IPS-20b (cell line): ENCODE results near the gene FBXO33.

Experiments
- H3K27ac ChIP-seq: one replicate; pipeline ENCODE4 v1.5.1; 2013; ENCODE audit warnings: low read length
- H3K27me3 ChIP-seq: 2 replicates; pipeline ENCODE4 v1.6.1; 2013; ENCODE audit warnings: mild to moderate bottlenecking, low read length, inconsistent platforms; ENCODE audit not compliant: insufficient read depth
- H3K36me3 ChIP-seq: 2 replicates; pipeline ENCODE4 v1.6.1; 2013; ENCODE audit warnings: low read depth, mild to moderate bottlenecking, inconsistent platforms, low read length, moderate library complexity; ENCODE audit not compliant: insufficient read depth
- H3K4me1 ChIP-seq: 2 replicates; pipeline ENCODE4 v1.6.1; 2013; ENCODE audit warnings: mild to moderate bottlenecking, control low read depth, inconsistent platforms, low read length, moderate library complexity; ENCODE audit not compliant: insufficient read depth
- H3K4me3 ChIP-seq: 2 replicates; pipeline ENCODE4 v1.5.1; 2013; ENCODE audit warnings: mild to moderate bottlenecking, low read length, inconsistent platforms
- H3K9ac ChIP-seq: 2 replicates; pipeline ENCODE4 v1.6.1; 2013; ENCODE audit warnings: low read depth, mild to moderate bottlenecking, inconsistent platforms, low read length, moderate library complexity
- H3K9me3 ChIP-seq: 2 replicates; pipeline ENCODE4 v1.6.1; 2013; ENCODE audit warnings: mild to moderate bottlenecking, low read depth, low read length, inconsistent platforms; ENCODE audit not compliant: insufficient read depth

Gene FBXO33

DNA sequence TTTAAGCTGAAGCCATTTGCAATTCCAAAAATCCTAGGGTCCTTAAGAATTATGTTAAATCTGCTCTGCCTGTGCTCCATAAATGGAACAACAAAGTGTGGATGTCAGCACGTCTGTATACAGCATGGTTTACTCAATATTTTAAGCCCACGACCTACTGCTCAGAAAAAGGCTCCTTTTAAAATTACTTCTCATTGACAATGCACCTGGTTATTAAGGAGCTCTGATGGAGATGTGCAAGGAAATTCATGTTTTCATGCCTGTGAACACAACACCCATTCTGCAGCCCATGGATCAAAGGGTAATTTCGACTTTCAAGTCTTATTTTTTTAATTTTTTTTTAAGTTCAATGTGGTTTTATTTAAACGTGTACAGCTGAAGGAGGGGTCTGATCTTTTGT lies 48.1 kb downstream of the FBXO33 start:
- H3K9me3 ChIP-seq, result no peaks in the 10 kb centered on the region
- H3K27ac ChIP-seq, result no peak overlapping the region
- H3K4me3 ChIP-seq, result no peak overlapping the region
- H3K9ac ChIP-seq, result no peak overlapping the region
- H3K27me3 ChIP-seq, result no peaks in the 10 kb centered on the region
- H3K36me3 ChIP-seq, result no peaks in the 10 kb centered on the region
- H3K4me1 ChIP-seq, result no peaks in the 10 kb centered on the region

GRCh38 chr14:39383741-39384140 lies 48.5 kb downstream of the FBXO33 start:
- no peak overlapping the region for H3K27ac ChIP-seq
- H3K9ac ChIP-seq, result no peak overlapping the region

DNA sequence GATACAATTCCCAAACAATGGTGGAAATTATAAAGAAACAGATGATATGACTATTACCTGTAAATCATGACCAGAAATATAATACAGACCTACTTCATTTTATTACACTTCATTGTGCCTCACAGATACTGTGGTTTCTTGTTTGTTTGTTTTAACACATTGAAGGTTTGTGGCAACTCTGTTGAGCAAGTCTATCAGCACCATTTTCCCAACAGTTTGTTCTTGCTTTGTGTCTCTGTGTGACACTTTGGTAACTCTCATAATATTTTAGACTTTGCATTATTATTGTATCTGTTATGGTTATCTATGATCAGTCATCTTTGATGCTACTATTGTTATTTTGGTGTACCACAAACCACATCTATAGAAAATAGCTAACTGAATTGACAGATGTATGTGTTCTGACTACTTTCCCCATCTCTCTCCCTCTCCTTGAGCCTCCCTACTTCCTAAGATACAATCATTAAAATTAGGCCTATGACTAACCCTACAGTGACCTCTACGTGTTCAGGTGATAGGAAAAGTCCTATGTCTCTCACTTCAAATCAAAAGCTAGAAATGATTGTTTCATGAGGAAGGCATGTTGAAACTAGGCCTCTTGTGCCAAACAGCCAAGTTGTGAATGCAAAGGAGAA lies 49.1 kb downstream of the FBXO33 start:
- Histone ChIP-seq H3K4me1 (no peaks in the 10 kb centered on the region), H3K27ac (no peak overlapping the region), H3K9ac (no peak overlapping the region), H3K9me3 (no peaks in the 10 kb centered on the region), H3K36me3 (no peaks in the 10 kb centered on the region), H3K4me3 (no peak overlapping the region), H3K27me3 (no peaks in the 10 kb centered on the region)

More at GRCh38 chr14:39383741-39384140, 48.5 kb downstream of the FBXO33 start:
- Histone ChIP-seq H3K4me1 (no peaks in the 10 kb centered on the region), H3K4me3 (no peak overlapping the region), H3K27me3 (no peaks in the 10 kb centered on the region), H3K36me3 (no peaks in the 10 kb centered on the region), H3K9me3 (no peaks in the 10 kb centered on the region)

GRCh38 chr14:39382463-39382862 lies 49.8 kb downstream of the FBXO33 start:
- H3K4me1 ChIP-seq, result no peaks in the 10 kb centered on the region

GRCh38 chr14:39381366-39381765 lies 50.9 kb downstream of the FBXO33 start:
- Histone ChIP-seq H3K36me3 (no peaks in the 10 kb centered on the region), H3K9ac (no peak overlapping the region), H3K4me1 (no peaks in the 10 kb centered on the region), H3K27me3 (no peaks in the 10 kb centered on the region), H3K27ac (no peak overlapping the region), H3K9me3 (no peaks in the 10 kb centered on the region), H3K4me3 (no peak overlapping the region)

More at GRCh38 chr14:39382463-39382862, 49.8 kb downstream of the FBXO33 start:
- Histone ChIP-seq H3K27me3 (no peaks in the 10 kb centered on the region), H3K9ac (no peak overlapping the region), H3K27ac (no peak overlapping the region), H3K36me3 (no peaks in the 10 kb centered on the region), H3K9me3 (no peaks in the 10 kb centered on the region), H3K4me3 (no peak overlapping the region)

DNA sequence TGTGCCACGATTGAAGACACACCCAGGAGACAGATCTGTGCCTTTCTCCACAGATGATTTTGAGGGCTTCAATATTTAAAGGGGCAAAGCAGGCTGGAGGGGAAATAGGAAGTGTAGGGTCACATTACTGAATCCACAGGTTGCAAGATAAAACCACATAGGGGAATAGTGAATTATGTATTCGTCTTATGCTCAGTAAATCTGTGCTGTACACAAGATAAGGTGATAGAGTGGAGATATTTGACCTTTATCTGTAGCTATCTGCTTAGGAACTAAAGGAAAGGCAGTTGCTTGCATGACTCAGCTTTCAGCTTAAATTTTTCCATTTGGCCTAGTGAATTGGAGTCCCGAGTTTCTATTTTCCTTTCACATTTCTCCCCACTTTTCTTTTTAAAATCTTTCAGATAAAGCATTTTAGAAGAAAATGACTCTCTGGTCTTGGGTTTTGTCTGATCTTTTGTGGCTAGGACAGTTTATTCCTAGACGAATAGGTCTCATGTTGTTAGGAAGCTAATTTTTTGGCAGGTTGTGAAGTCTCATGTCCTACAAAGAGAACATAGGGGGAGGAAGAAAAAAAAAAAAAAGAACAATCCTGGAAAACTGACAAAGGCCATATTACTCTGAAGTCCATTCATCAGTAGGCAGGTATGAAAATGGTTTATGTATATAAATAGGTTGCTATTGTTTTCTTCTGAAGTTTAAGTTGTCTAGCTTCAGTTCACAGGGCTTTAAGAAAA lies 55.4 kb downstream of the FBXO33 start:
- no peak overlapping the region for H3K27ac ChIP-seq

GRCh38 chr14:39374851-39375250 lies 57.4 kb downstream of the FBXO33 start:
- Histone ChIP-seq H3K9me3 (no peaks in the 10 kb centered on the region), H3K9ac (no peak overlapping the region), H3K4me1 (no peaks in the 10 kb centered on the region; the same call in 1 of the 2 replicates), H3K27me3 (no peaks in the 10 kb centered on the region), H3K4me3 (no peak overlapping the region), H3K36me3 (no peaks in the 10 kb centered on the region), H3K27ac (no peak overlapping the region)

More for the DNA sequence above, 55.4 kb downstream of the FBXO33 start:
- peak overlapping the region; percentile 3; the same call in 1 of the 2 replicates for H3K9ac ChIP-seq
- no peaks in the 10 kb centered on the region for H3K4me1 ChIP-seq
- no peak overlapping the region for H3K4me3 ChIP-seq
- H3K27me3 ChIP-seq, result no peaks in the 10 kb centered on the region
- H3K36me3 ChIP-seq, result no peaks in the 10 kb centered on the region
- no peaks in the 10 kb centered on the region for H3K9me3 ChIP-seq

DNA sequence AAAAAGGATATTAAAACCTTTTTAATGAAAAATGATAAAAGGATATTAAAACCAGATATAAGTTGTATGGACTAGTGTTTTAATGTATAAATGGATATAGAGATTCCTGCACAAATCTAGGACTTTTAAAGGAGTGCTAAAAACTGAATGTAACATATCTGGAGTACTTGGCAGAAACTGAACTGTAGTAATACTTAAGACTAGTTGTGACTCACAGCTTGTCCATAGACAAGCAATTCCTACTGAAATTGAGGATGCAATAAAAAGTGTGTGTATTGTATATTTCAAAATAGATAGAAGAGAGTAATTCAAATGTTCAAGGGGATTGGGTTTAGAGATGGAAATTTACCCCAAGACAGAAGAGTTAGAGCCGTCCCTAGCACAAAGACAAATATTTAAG lies 59.6 kb downstream of the FBXO33 start:
- H3K4me3 ChIP-seq, result no peak overlapping the region
- H3K4me1 ChIP-seq, result peaks cover 11% of the 10 kb centered on the region; the same call in 1 of the 2 replicates
- no peak overlapping the region for H3K9ac ChIP-seq
- no peak overlapping the region for H3K27ac ChIP-seq
- no peaks in the 10 kb centered on the region for H3K27me3 ChIP-seq
- no peaks in the 10 kb centered on the region for H3K36me3 ChIP-seq
- H3K9me3 ChIP-seq, result no peaks in the 10 kb centered on the region

- Histone ChIP-seq H3K4me1 (peaks cover 18% of the 10 kb centered on the region; the same call in 1 of the 2 replicates), H3K9ac (no peak overlapping the region), H3K36me3 (no peaks in the 10 kb centered on the region), H3K9me3 (no peaks in the 10 kb centered on the region), H3K27ac (no peak overlapping the region), H3K4me3 (no peak overlapping the region), H3K27me3 (no peaks in the 10 kb centered on the region)
Measured at GRCh38 chr14:39370415-39370814, 61.8 kb downstream of the FBXO33 start.

GRCh38 chr14:39369029-39369428 lies 63.2 kb downstream of the FBXO33 start:
- Histone ChIP-seq H3K27ac (no peak overlapping the region), H3K9ac (no peak overlapping the region), H3K9me3 (no peaks in the 10 kb centered on the region), H3K4me3 (no peak overlapping the region), H3K27me3 (no peaks in the 10 kb centered on the region), H3K4me1 (peaks cover 18% of the 10 kb centered on the region; the same call in 1 of the 2 replicates), H3K36me3 (no peaks in the 10 kb centered on the region)

- H3K9ac ChIP-seq, result no peak overlapping the region
- H3K27ac ChIP-seq, result no peak overlapping the region
- H3K4me3 ChIP-seq, result no peak overlapping the region
- H3K36me3 ChIP-seq, result no peaks in the 10 kb centered on the region
- H3K9me3 ChIP-seq, result no peaks in the 10 kb centered on the region
- H3K27me3 ChIP-seq, result no peaks in the 10 kb centered on the region
- H3K4me1 ChIP-seq, result peaks cover 18% of the 10 kb centered on the region; the same call in 1 of the 2 replicates
Measured at GRCh38 chr14:39368261-39368959, 63.8 kb downstream of the FBXO33 start.
